HPDE6-E6E7 (cell line): Measurements from ENCODE around the gene ORC2.
A peak's percentile ranks its signal among the peaks of the same experiment; 100 is the strongest.
"Not testable (repeated sequence)": the region's sequence is repeated elsewhere in the genome, so short reads cannot be mapped to it uniquely, and the experiment has no call there.

Experiments used
- DNase-seq: peaks from one replicate; pipeline ENCODE4 v3.0.0; 2011; ENCODE audit warnings: missing footprints; ENCODE audit errors: extremely low spot score

ORC2 gene

GRCh38 chr2:200930947-200931626 is 32.4 kb downstream of the ORC2 start:
- no peak for DNase-seq

- peak; percentile 21 for DNase-seq
Observed at GRCh38 chr2:200929334-200930249, 33.9 kb downstream of the ORC2 start.

GRCh38 chr2:200922439-200922838 is 41.0 kb downstream of the ORC2 start:
- no peak for DNase-seq

GRCh38 chr2:200913654-200914053 is 49.8 kb downstream of the ORC2 start:
- DNase-seq: no peak

GRCh38 chr2:200909958-200910357 is 53.5 kb downstream of the ORC2 start:
- DNase-seq: no peak

GRCh38 chr2:200905618-200906296 is 57.7 kb downstream of the ORC2 start:
- DNase-seq: peak; percentile 47

GRCh38 chr2:200901459-200902072 is 61.9 kb downstream of the ORC2 start:
- DNase-seq: peak; percentile 85

- no peak for DNase-seq
Observed at GRCh38 chr2:200899482-200899881, 64.0 kb downstream of the ORC2 start.

- peak; percentile 89 for DNase-seq
Observed at GRCh38 chr2:200888704-200889625, 74.5 kb downstream of the ORC2 start, which contains the start of the genes NIF3L1 and PPIL3. Gene NIF3L1 (plus strand): TSS chr2:200889371. CDS start chr2:200891944, 2,573 bp downstream. Gene PPIL3 (minus strand): TSS chr2:200889077. CDS start chr2:200887615, 1,462 bp downstream.

GRCh38 chr2:200881715-200882249 is 81.7 kb downstream of the ORC2 start:
- DNase-seq: not testable (repeated sequence)

- DNase-seq: no peak
Observed at GRCh38 chr2:200878289-200878880, 85.1 kb downstream of the ORC2 start.

GRCh38 chr2:200877443-200877842 is 86.0 kb downstream of the ORC2 start:
- DNase-seq: no peak

GRCh38 chr2:200873560-200873959 is 89.9 kb downstream of the ORC2 start:
- no peak for DNase-seq

- DNase-seq: no peak
Observed at GRCh38 chr2:200871151-200871550, 92.3 kb downstream of the ORC2 start.

GRCh38 chr2:200869014-200869413 is 94.4 kb downstream of the ORC2 start:
- no peak for DNase-seq

GRCh38 chr2:200864176-200865034 is 99.1 kb downstream of the ORC2 start, which contains the start of gene CLK1:
Gene CLK1 (minus strand): TSS chr2:200864658. CDS start chr2:200861862, 2,796 bp downstream.
- peak; percentile 87 for DNase-seq

GRCh38 chr2:200863782-200864175 is 99.7 kb downstream of the ORC2 start:
- DNase-seq: no peak

GRCh38 chr2:200862532-200863000 is 100.9 kb downstream of the ORC2 start:
- DNase-seq: no peak
